GM18499 (cell line): Measurements from ENCODE around the gene FASTKD3.

Source experiments
- ATAC-seq: cut with Tn5 transposase; IDR thresholded peaks from one replicate; pipeline ENCODE4 v1.9.1; 2021; ENCODE audit warnings: moderate number of reproducible peaks; ENCODE audit not compliant: insufficient read depth, unreplicated experiment

Gene FASTKD3

GRCh38 chr5:7813007-7813406 lies 55.8 kb downstream of the FASTKD3 start:
- no peak for ATAC-seq

- no peak for ATAC-seq
These were observed 57.1 kb downstream of the FASTKD3 start for GRCh38 chr5:7811715-7812114.
